ENCODE data around the gene CHN2.

The CHN2 gene

DNA sequence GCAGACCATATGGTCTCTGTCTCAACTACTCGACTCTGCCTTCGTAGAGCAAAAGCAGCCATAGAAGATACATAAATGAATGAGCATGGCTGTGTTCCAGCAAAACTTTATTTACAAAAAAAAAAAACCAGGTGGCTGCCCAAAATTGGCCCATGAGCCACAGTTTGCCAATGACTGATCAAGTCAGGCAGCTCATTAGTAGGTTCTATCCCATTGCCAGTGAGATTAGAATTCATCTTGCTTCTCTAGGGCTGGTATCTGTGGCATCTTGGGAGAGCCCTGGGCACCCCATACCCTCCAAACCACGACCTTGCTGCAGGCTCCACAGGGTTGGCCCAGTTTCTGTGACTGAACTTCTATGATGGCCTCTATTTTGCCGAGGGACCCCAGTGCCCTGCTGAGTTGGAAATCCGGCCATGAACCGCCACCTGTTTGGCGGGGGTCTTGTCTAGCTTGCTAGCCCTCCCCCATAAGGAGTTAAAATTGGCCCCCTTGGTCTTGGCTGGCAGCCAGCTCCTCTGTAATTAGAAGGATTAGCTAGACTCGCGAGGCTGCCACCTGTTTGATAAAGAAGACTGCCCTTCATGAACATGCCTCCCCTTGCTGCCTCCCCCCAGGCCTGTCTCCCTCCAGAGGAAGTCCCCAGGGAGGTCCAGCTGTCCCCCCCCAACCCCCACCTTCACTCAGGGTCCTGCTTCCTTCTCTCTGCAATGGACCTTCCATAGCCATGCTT is 83.9 kb downstream of the CHN2 start:
- in situ Hi-C loops (cut with HindIII; ENCODE audit: low sequenced_read_pairs) = no loop called here

DNA sequence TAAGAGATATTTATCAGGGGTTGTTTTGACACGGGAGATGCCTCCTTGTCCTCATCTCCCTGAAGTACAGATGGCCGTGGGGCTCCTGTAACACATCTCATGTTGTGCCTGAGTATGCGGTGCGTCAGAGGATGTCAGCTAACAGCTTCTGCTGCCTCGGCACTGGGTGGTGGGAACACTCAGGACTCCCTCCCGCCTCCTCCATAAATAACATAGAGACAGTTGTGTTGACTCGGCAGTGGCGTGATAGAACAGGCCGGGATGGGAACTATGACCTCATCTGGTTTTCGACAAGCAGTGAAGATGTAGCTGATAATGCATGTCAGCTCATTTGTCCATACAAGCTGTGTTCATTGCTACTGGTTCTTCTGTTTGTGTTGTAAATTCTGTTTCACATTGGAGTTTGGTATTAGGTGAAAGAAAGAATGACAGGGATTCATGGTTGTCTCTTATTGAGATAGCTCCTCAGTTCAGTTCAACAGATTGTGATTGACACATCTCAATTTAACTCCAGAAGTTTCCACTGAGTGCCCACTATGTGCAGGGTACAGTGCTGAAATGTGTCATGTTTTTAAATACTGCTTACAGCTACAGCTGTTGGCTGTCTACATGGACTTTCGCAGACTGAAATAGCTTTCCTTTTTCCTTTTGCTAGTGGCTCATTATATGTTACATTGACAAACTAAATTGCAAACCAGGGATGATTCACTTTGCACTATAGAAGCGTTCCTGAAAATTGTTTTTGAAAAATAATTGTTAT is 87.4 kb downstream of the CHN2 start:
- in situ Hi-C loops (cut with HindIII; ENCODE audit: low sequenced_read_pairs) = no loop called here

DNA sequence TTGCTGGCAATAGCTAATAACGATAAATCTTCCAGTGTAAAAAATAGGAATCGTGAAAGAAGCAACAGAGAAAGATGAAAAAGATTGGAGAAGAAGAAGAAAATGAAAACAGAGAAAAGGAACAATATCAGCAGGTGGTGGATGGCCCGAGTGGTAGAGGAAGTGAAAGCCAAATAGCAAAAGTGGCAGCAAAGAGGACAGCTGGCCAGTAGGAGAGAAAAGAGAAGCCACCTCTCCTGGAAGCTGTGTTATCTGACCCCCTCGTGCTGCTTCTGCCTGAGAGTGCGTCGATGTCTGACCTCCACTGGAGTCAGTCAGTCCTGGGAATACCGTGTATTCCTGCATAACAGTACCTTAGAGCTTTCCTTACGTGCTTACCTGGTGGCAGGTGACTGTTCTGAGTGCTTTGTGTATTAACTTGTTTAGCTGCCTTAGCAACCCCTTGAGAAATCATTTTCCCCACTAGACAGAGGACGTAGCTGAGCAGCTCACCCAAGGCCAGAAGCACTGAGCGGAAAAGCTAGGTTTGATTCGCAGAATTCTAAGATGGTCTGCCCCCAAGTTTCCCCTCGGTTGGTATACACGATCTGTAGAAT is 88.3 kb downstream of the CHN2 start:
- in situ Hi-C loops (cut with HindIII; ENCODE audit: low sequenced_read_pairs) = no loop called here

DNA sequence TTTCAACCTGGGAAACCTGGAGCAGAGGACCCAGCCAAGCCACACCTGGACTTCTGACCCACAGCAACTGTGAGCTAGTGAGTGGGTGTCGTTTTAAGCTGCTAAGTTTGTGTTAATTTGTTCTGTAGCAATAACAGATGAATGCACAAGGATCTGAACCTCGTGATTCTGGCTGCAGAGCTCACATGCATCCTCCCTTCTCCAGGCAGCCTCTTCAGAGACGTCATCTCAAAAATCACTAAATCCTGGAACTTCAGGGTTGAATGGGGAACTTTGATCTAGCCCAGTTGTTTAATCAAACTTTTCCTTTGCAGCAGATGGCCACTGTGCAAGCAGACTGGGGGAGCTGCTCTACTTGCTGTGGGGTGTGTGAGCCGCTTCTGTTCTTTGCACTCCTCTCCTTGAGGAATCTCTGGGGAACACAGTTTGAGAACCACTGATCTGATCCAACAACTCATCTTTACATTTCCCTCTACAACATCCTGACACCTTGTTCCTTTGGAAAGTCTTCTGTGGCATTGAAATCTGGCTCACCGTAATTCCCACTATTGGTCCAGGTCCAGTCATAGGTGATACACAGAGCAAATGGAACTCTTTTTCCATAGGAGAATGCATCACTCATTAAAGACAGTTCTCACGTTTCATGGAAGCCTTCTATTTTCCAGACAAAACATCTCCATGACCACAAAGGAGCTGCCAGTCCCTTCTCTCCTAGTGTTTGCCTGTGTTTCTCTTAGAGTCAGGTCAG is 90.3 kb downstream of the CHN2 start:
- in situ Hi-C loops (cut with HindIII; ENCODE audit: low sequenced_read_pairs) = no loop called here

DNA sequence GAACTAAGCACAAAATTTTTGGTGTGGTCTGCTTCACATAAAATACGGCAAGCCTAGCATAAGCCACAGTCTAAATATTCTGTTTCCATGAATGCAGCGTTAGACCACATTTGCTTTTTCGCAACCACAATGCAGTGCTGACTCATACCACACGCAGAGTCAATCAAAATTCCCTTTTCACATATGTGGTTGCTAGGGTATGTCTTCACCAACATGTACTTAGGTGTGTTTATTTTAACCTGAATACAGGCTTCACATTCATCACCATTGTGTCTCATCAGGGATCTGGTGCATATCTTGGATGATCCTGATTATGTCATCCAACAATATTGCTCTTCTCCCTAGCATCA is 90.8 kb downstream of the CHN2 start:
- in situ Hi-C loops (cut with HindIII; ENCODE audit: low sequenced_read_pairs) = no loop called here

DNA sequence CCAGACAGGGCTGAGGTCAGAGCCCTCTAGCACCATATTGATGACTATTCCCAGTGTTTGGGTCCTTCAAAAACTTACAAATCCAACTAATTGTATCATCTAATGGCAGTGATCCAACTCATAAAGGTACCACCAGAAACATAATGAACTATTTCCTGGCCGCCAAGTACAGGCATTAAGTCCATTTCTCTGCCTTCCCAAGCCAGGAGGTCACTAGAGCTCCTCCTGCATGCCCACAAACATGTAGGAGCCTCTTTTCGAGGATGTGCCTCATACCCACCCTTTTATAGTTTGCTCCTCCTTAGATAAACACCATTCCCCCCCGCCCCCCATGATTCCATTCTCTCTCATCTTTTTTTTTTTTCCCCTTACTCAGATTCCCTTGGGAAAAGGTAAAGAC is 91.3 kb downstream of the CHN2 start:
- in situ Hi-C loops (cut with HindIII; ENCODE audit: low sequenced_read_pairs) = no loop called here

DNA sequence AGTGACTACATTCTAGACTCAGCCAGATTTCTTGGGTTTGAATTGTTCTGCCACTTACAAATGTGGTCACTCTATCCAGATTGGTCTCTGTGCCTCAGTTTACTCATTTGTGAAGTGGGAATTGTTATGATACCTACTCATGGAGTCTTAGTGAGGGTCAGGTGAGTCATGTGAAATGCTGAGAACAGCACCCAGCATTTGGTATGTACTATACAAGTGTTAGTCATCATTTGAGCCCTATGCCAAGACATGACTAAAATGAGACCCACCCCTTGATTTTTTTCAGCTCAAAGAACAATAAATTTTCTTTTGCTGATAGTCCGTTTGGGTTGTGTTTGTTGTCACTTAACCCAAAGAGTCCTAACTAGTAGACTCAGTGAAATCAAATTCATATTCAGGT is 92.8 kb downstream of the CHN2 start:
- in situ Hi-C loops (cut with HindIII; ENCODE audit: low sequenced_read_pairs) = no loop called here

DNA sequence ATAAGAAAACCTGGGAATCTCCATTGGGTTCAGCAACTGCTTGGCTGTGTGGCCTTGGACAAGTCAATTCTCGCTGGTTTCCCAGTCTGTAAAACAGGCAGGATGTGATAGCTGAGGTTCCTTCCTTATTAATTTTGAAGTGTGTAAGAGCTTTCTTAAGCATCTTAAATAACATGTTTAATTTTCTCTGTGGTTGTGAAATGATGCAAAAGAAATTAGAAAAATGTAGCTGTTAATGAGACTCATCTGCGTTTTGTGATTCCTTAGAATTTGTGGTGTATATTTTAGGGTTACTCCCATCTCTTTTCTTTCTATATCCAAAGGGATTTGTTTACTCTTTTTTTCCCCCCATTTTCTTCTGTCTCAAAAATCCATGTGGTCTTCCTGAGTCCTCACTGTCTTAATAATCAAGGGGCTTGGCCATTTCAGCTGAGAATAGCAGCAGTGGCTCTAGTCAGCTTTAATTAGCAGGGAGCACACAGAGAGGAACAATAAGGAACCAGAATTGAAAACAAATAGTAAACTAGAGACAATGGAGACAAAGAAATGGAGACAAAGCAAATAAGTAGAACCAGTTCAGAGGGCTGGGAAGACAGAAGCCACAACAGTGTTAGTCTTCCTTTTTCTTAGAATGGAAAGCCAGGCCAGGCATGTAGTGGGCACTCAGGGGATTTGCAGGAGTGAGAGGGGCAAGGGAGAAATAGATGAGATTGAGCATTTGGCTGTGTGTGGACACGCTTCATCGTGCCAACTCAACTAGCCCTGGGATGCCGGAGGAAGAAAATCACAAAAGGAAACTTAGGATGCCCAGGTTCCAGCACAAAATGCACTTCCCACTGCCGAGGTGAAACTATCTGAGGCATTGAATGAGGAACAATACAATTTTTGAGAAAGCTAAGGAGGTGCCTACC is 93.9 kb downstream of the CHN2 start:
- in situ Hi-C loops (cut with HindIII; ENCODE audit: low sequenced_read_pairs) = no loop called here

DNA sequence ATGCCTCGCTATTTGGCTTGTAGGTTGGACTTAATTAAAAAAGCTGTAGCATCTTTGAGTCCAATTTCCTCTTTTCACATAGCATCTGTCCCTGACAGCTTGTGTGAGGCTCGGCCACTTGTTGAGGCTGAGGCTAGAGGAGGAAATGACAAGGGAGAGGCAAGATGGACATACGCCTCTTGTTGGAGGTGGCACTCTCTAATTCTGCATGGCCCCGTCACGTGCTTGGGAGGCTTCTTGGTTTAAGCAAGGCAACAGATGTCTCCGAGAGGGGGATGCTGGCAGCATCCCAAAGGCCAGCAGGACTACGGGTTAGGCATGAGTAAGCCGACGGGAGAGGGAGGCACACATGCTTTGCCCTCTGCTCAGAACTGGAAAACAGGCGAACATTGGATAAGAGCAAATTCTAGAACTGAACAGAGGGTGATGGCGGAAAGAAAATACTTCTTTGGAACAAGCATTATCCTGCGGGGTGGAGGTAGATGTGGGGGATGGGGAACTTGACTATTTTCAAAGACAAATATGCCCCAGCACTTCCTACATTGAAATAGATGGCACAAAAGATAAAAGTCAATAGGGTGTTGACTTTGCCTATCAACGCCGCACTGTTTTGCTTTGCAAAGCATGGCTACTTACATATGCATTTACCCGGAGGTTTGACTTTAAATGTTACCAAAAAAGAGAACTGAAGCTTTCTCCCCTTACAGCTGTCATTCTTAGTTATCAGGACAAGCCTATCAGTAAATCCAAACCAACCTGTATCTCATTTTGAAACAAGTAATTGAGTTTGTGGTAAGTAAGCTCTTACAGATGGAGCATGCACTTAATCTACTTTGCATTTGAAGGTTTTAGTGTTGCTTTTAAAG is 94.8 kb downstream of the CHN2 start:
- in situ Hi-C loops (cut with HindIII; ENCODE audit: low sequenced_read_pairs) = no loop called here

DNA sequence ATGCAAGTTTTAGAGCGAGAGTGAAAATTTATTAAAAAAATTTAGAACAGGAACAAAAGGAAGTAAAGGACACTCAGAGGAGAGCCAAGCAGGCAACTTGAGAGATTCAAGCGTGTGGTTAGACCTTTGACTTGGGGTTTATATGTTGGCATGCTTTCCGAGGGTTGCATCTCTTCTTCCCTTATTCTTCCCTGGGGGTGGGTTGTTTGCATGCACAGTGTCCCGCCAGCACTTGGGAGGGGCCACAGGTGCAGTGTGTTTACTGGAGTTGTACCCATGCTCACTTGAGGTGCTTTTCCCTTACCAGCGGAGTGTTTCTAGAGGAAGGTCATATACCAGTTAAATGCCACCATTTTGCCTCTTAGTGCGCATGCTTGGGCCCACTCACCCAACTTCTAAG is 96.3 kb downstream of the CHN2 start:
- in situ Hi-C loops (cut with HindIII; ENCODE audit: low sequenced_read_pairs) = no loop called here

DNA sequence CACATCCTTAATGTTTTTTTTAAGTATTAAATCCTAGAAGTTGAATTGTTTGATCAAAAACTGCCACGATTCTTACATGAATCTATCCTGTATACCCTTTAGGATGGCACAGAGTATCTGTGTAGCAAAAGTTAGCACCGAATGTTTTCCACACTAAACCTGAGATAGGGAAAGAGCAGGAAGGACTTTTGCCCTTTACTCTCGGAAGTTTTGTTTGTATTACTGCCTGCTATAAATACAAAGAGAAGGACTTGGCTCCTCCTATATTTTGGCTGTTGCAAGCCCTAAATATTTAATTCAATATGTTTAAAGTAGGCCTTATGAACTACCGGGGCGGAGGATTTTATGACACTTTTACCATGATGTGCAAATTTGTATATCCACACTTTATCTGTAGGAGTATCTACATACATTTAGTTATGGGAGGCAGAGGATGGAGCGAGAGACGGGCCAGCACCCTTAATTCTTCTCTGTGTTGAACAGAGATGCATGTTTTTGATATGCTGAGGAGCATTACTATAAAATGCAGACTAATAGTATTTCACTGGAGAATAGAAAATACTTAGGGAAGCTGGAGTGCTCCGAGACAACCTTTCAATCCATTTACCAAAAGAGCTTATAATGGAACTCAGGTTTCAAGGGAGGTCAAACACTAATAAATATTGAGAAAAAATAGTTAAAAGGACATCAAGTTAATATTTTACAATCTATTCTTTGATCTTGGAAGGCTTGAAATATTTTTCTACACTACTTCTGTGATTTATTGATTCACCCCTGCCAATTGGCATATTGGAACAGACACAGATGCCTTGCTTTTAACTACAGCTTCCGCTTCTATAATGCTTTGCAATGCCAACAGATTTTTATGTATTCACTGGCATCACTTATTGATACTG is 97.4 kb downstream of the CHN2 start:
- in situ Hi-C loops (cut with HindIII; ENCODE audit: low sequenced_read_pairs) = no loop called here

DNA sequence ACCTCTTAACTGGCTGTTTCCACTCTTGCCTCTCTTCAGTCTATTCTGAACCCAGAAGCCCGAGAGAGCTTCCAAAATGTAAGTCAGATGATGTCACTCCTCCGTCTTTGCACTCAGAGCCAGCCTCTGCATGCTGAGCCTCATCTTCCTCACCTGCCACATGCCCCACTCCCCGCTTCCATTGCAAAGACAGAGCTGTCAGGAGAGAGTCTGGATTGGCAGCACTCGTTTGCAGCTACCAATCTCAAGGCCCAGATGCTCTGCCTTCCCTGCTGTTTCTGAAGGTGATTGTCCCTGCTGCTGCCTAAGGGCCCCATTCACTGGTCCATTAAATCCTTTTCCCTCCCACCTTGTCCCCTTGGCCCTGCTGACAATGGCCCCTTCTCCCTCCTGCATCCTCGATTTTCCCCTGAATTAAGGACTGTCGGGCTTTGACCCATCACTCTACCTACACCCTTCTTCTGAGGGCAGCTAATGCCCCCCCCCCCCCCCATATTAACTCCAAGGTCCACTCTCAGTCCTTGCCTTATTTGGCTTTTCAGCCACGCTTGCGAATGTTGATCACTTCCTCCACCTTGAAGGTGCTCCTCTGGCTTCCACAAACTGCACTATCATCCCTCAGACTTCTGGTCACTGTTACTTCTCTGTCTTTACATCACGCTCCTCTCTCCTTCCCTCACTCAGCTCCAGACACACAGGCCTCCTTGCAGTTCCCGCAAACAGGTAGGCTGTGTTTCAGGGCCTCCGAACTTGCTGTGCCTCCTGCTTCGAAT is 98.5 kb downstream of the CHN2 start:
- in situ Hi-C loops (cut with HindIII; ENCODE audit: low sequenced_read_pairs) = no loop called here

DNA sequence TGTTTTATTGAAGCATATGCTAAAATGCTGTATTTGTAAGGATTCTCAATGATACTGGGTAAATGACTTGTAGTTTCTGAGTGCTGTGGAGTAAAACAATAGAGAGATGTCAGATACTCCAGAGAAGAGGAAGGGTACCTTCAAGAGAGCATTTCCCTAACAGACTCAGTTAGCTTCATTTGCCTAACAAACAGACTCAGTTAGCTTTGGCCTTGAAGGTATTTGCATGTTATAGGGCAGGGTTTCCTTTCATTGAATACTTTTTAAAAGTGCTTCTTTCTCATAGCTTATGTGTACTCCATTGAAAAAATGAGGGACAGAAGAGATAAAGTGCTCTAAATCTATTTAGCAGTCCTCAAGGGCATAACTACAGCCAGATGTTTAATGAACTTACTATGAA is 101.8 kb downstream of the CHN2 start:
- in situ Hi-C loops (cut with HindIII; ENCODE audit: low sequenced_read_pairs) = no loop called here

DNA sequence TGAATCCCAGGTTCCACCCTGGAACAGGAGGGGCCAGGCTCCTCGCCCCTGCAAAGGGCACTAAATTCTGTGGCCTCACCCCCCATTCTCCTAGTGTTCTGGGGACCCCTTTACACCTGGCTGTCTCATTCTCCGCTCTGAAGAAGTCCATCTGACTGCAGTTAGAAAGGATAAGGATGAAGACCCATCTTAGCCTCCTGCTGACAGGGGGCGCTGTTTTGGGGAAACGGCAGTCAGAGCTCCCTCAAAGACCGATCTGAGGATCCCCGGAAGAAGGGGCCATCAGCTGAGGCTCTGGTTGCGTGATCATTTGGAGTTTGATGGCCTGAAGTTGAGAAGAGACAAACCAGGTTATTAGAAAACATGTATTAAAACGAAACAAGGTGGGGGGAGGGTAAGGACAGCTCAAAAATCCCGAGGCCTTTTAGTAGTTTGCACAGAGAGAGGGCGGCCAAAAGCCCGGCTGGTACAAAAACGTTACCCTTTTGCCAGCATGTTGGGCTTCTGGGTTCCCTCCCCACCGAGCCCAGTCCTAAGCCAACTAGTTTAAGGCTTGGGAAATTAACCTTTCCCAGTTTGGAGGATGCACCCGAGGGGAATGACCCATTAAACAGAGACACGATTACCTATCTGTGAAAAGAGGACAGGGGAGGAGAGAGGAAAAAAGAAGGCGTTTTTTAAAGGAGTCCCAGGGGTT is 102.8 kb downstream of the CHN2 start:
- in situ Hi-C loops (cut with HindIII; ENCODE audit: low sequenced_read_pairs) = no loop called here

DNA sequence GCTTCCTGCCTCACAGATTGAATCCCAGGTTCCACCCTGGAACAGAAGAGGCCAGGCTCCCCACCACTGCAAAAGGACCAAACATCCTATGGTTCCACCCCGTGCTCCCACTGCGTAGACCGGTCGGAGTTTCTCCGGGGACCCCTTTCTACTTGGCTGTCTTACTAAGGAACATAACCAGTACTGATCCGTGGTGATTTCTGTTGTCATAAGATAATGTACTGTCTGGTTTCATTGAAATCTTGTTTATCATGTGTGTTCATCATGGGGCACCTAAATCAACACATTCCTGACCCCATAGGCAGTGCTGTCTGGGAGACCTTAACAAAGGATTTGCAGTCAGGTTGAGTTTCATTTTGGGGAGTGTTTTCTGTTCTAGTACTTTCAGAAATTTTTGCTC is 104.5 kb downstream of the CHN2 start:
- in situ Hi-C loops (cut with HindIII; ENCODE audit: low sequenced_read_pairs) = no loop called here

DNA sequence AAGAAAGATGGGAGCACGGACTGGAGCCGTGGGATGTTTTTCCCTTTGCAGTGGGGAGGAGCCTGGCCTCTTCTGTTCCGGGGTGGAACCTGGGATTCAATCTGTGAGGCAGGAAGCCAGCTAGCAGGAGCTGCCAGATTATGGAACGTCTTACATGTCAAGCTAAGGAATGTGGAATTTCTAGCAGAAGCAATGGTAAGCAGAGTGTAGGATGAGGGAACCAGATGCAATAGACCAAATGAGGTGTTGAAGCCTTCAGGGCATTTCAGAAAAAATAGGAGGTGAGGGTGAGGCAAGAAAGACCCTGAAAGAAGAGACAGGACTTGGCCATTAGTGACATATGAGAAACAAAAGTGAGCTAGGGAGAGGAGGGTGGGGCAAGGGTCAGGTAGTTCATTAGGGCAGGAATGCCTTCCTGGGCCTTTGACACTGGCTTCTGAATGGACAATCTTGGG is 105.5 kb downstream of the CHN2 start:
- in situ Hi-C loops (cut with HindIII; ENCODE audit: low sequenced_read_pairs) = loop anchor here (25.0 kb wide), 1 partner anchor 88 kb away; no protein-coding TSS in a partner anchor

DNA sequence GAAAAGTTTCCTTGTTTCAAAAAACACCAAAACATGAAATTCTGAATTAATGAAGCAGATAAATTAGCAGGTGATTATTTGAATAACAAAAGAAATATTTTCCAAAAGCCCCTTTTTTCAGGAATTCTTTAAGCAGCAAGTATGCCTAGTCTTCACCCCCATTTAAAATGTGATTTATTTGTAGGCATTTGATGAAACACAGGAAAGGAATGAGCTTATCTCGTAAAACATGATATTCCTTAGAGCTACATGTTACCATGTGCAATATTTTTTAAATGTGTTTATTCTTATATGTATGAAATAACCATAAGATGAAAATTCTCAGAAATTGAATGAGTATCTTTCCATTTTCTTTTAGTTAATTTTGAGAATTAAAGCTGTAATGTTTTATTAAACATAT is 106.1 kb downstream of the CHN2 start:
- in situ Hi-C loops (cut with HindIII; ENCODE audit: low sequenced_read_pairs) = loop anchor here (25.0 kb wide), 1 partner anchor 88 kb away; no protein-coding TSS in a partner anchor
